Testis (tissue), 2 donors: ENCODE measurements around the gene RIMKLA.

Source experiments
- POLR2A ChIP-seq: fragments of 450-650 bp; IDR thresholded peaks from one replicate; pipeline ENCODE4 v1.6.1; 2017; ENCODE audit warnings: antibody characterized with exemption, mild to moderate bottlenecking, moderate library complexity
- TF ChIP-seq, protein P1 (sequence below), 3 experiments: fragments of 450-650 bp in 2 of 3; fragments of 200-600 bp in 1 of 3; sonication (generic) in 1 of 3; IDR thresholded peaks; one replicate each; pipeline ENCODE4 v1.5.1; 2016 to 2019; ENCODE audit warnings: antibody characterized with exemption in 3 of 3, mild to moderate bottlenecking in 2 of 3, moderate library complexity in 1 of 3

DNA sequence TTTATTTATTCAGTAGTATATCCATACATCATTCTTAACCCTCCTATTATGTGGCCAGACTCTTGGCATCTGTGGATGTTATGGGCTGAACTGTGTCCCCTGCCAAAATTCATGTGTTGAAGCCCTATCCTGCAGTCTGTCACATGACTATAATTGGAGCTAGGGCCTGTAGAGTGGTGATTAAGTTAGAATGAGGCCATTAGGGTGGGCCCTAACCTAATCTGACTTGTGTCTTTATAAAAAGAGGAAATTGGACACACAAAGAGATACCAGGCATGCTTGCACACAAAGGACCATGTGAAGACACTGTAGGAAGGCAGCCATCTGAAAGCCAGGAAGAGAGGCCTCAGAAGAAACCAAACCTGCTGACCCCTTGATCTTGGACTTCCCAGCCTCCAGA, 68.7 kb downstream of the RIMKLA start:
- TF ChIP-seq, protein P1, sequence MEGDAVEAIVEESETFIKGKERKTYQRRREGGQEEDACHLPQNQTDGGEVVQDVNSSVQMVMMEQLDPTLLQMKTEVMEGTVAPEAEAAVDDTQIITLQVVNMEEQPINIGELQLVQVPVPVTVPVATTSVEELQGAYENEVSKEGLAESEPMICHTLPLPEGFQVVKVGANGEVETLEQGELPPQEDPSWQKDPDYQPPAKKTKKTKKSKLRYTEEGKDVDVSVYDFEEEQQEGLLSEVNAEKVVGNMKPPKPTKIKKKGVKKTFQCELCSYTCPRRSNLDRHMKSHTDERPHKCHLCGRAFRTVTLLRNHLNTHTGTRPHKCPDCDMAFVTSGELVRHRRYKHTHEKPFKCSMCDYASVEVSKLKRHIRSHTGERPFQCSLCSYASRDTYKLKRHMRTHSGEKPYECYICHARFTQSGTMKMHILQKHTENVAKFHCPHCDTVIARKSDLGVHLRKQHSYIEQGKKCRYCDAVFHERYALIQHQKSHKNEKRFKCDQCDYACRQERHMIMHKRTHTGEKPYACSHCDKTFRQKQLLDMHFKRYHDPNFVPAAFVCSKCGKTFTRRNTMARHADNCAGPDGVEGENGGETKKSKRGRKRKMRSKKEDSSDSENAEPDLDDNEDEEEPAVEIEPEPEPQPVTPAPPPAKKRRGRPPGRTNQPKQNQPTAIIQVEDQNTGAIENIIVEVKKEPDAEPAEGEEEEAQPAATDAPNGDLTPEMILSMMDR (IDR thresholded peaks at IDR 0.05): no peak
- TF ChIP-seq POLR2A: no peak
